Colonic mucosa (tissue), 4 donors: ENCODE data around the gene SLC15A3. TPM values are rescaled to one million over a fixed set of nuclear protein-coding genes. Genes with fewer than 3 reads are reported as not detected.
A peak's percentile ranks its signal among the peaks of the same experiment; 100 is the strongest.

ENCODE experiments used
- DNase-seq: peaks from one replicate; pipeline ENCODE4 v3.0.0-alpha.2; 2020
- H3K27ac ChIP-seq: fragments of 200-600 bp; one replicate; pipeline ENCODE4 v1.8.0; 2021
- H3K27me3 ChIP-seq: fragments of 200-600 bp; one replicate; pipeline ENCODE4 v1.8.0; 2021
- H3K36me3 ChIP-seq: fragments of 200-600 bp; one replicate; pipeline ENCODE4 v1.8.0; 2021
- H3K4me1 ChIP-seq: fragments of 200-600 bp; one replicate; pipeline ENCODE4 v1.8.0; 2021; ENCODE audit warnings: mild to moderate bottlenecking
- H3K4me3 ChIP-seq: fragments of 200-600 bp; one replicate; pipeline ENCODE4 v1.8.0; 2021
- H3K9ac ChIP-seq, 2 donors: one replicate each; pipeline ENCODE4 v1.7.0; 2013; ENCODE audit warnings: control low read depth in 2 of 2, low read depth in 2 of 2, low read length in 2 of 2
- H3K9me3 ChIP-seq: fragments of 200-600 bp; one replicate; pipeline ENCODE4 v1.8.0; 2021
- CTCF ChIP-seq: fragments of 200-600 bp; IDR thresholded peaks from one replicate; pipeline ENCODE4 v1.8.0; 2022; ENCODE audit warnings: antibody characterized with exemption, mild to moderate bottlenecking
- intact Hi-C: fragments of 100-400 bp; cut with DNase I; formaldehyde crosslinking; loops from one replicate; pipeline ENCODE4 v1.14.1; 2022
- total RNA-seq, 2 donors: library from RNA; stranded (reverse); fragmentation: NEBNext Ultra II Directional in 1 of 2; extraction: Animal tissue kit (Norgen Biotek cat#: 25700) in 1 of 2; gene quantifications; one replicate each; pipeline ENCODE4 v1.2.1, GENCODE V29; 2021
- donor health status: healthy.
- donor health status: DM: no; HTN: no; CAD: no.
- donor health status: DM: no; HTN: no; CAD: no.

SLC15A3 gene
- total RNA-seq, 2 donors from 2014 or later, result 6.6 to 14.4 TPM

DNA sequence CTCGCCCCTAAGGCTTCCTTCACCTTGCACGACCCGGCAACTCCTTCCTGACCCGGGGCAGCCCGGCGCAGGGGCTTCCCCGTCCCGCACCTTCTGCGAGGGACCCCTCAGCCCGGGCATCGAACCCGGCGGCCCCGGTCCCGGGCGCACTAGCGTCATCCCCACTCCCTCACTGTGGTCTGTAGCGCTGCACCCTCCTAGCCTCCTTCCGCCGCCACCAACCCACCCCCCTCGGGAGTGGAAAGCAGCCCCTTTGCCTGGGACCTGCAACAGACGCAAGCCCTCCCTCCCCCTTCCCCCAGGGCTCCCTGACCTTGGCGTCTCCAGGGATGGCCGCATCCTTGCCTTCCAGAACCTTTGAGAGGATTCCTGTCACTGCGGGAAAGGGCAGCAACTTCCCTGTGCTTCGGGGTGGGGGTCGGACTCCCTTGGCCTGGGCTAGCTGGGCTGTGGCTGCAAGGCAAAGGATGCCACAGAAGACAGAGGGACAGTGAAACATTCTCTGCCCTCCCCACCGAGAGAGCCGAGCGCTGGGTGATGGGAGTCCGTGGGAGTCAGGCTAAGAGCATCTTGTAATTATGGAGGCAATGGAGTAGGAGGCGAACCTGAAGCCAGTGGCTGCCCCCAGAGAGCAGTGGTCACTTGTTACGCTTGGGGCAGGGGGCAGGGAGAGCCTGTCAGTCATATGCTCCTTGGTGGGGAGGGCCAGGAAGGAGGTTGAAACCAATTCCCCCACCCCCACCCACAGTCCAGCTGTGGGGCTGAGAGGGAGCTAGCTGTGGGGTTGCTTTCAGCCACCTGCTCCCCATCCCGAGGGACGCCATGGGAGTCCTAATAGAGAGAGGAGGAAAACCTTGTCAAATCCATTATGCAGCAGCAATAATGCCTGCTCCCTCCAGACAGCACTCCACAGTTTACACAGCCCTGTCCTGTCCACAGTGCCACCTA is 26.8 kb downstream of the SLC15A3 start:
- Histone ChIP-seq H3K36me3 (peaks cover 18% of the 10 kb centered on the region), H3K4me1 (no peaks in the 10 kb centered on the region), H3K9ac (peak overlapping the region; percentile 44 to 51), H3K4me3 (peak overlapping the region; percentile 65), H3K9me3 (no peaks in the 10 kb centered on the region), H3K27me3 (peaks cover 11% of the 10 kb centered on the region), H3K27ac (no peak overlapping the region)
- no peak for DNase-seq
- intact Hi-C loops, result loop anchor here (5.0 kb wide), 1 partner anchor 197 kb away; no protein-coding TSS in a partner anchor
- TF ChIP-seq CTCF, result no peak

GRCh38 chr11:60924110-60924905 is 27.7 kb downstream of the SLC15A3 start, which contains the start of gene TMEM132A:
Gene TMEM132A, plus strand, starts transcription at chr11:60924460. Its CDS starts 174 bp downstream, at chr11:60924634.
- Histone ChIP-seq H3K9ac (peak within 1 kb of the TSS; percentile 44 to 51), H3K9me3 (no peaks in the 10 kb centered on the region), H3K36me3 (peaks cover 22% of the 10 kb centered on the region), H3K27ac (no peak within 1 kb of the TSS), H3K4me1 (no peaks in the 10 kb centered on the region), H3K27me3 (peaks cover 11% of the 10 kb centered on the region), H3K4me3 (peak within 1 kb of the TSS; percentile 65)
- no peak for TF ChIP-seq CTCF
- intact Hi-C loops, result loop anchor here (5.0 kb wide), 1 partner anchor 198 kb away; no protein-coding TSS in a partner anchor
- DNase-seq, result peak; percentile 83

DNA sequence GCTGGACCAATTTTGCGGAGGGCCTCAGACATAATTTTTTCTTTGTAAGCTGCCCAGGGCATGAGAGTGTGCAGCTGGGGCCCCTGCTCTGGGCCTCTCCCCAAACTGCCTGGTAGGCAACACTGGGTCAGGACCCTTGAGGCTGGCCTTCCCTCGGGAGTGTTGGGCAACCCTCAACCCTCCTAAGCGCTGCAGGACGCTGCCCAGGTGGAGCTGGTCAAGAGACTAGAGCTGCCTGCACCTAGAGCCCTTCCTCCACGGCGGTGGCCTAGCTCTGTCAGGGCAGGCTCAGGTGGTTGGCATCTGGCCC is 28.2 kb downstream of the SLC15A3 start:
- Histone ChIP-seq H3K9me3 (no peaks in the 10 kb centered on the region), H3K4me1 (no peaks in the 10 kb centered on the region), H3K27ac (no peak overlapping the region), H3K36me3 (peaks cover 22% of the 10 kb centered on the region), H3K27me3 (peaks cover 11% of the 10 kb centered on the region), H3K4me3 (no peak overlapping the region), H3K9ac (peak overlapping the region; percentile 19 to 37)
- TF ChIP-seq CTCF, result no peak
- intact Hi-C loops, result loop anchor here (5.0 kb wide), 1 partner anchor 199 kb away; no protein-coding TSS in a partner anchor
- DNase-seq, result no peak

GRCh38 chr11:60923326-60923725 is 28.6 kb downstream of the SLC15A3 start:
- TF ChIP-seq CTCF, result no peak
- H3K9me3 ChIP-seq, result no peaks in the 10 kb centered on the region
- no peak for DNase-seq
- no peak overlapping the region for H3K27ac ChIP-seq
- peaks cover 11% of the 10 kb centered on the region for H3K27me3 ChIP-seq
- H3K9ac ChIP-seq, result no peak overlapping the region
- H3K36me3 ChIP-seq, result peaks cover 22% of the 10 kb centered on the region
- H3K4me1 ChIP-seq, result no peaks in the 10 kb centered on the region
- H3K4me3 ChIP-seq, result no peak overlapping the region
- intact Hi-C loops, result loop anchor here (5.0 kb wide), 1 partner anchor 199 kb away; no protein-coding TSS in a partner anchor

GRCh38 chr11:60922906-60923305 is 29.1 kb downstream of the SLC15A3 start:
- no peak for DNase-seq
- peaks cover 22% of the 10 kb centered on the region for H3K36me3 ChIP-seq
- no peak overlapping the region for H3K4me3 ChIP-seq
- intact Hi-C loops, result loop anchor here (5.0 kb wide), 1 partner anchor 199 kb away; no protein-coding TSS in a partner anchor
- H3K27ac ChIP-seq, result no peak overlapping the region
- TF ChIP-seq CTCF, result no peak
- peaks cover 11% of the 10 kb centered on the region for H3K27me3 ChIP-seq
- no peaks in the 10 kb centered on the region for H3K4me1 ChIP-seq
- H3K9ac ChIP-seq, result no peak overlapping the region
- H3K9me3 ChIP-seq, result no peaks in the 10 kb centered on the region
